ENCODE data around the gene N4BP2L1.

GRCh38 chr13:32370805-32371204 is 57.1 kb downstream of the N4BP2L1 start:
- TF ChIP-seq CEBPB (IDR thresholded peaks at IDR 0.05; ENCODE audit: low read depth): no peak
- no peak for TF ChIP-seq CTCF (IDR thresholded peaks at IDR 0.05 in 2 of 3, conservative IDR thresholded peaks at IDR 0.05 in 1 of 3; ENCODE audit: borderline replicate concordance in 1 of 3, insufficient read depth in 1 of 3, low read depth in 2 of 3, low read length in 2 of 3)
- TF ChIP-seq EZH2 (IDR thresholded peaks at IDR 0.05): no peak
- no peak for TF ChIP-seq YY1 (IDR thresholded peaks at IDR 0.05; ENCODE audit: extremely low read depth, insufficient replicate concordance, low read depth, low read length)
- no peak for TF ChIP-seq POLR2A (IDR thresholded peaks at IDR 0.05; ENCODE audit: borderline replicate concordance, extremely low read depth, insufficient read depth, insufficient read length)
- TF ChIP-seq RAD21 (IDR thresholded peaks at IDR 0.05; ENCODE audit: low read depth): no peak
- no peak for TF ChIP-seq SRF (IDR thresholded peaks at IDR 0.05; ENCODE audit: low read depth)
- TF ChIP-seq MAX (IDR thresholded peaks at IDR 0.05): no peak
- TF ChIP-seq CBX3 (IDR thresholded peaks at IDR 0.05; ENCODE audit: low read depth): no peak
- TF ChIP-seq EZH2phosphoT487 (IDR thresholded peaks at IDR 0.05; ENCODE audit: borderline replicate concordance): no peak
- no peak for TF ChIP-seq POLR2AphosphoS5 (IDR thresholded peaks at IDR 0.05; ENCODE audit: low read depth, low read length)
- TF ChIP-seq EGR1 (IDR thresholded peaks at IDR 0.05; ENCODE audit: low read depth): no peak
- no peak for TF ChIP-seq SIN3A (IDR thresholded peaks at IDR 0.05; ENCODE audit: low read depth)

Measured in HCT116 (cell line).